ENCODE results near the gene LPP. TPM values are rescaled to one million over a fixed set of nuclear protein-coding genes. Genes with fewer than 3 reads are reported as not detected.

LPP gene
- total RNA-seq, 1 donor = 77.4 TPM

- DNase-seq (ENCODE audit: insufficient read length, low spot score, missing footprints) = no peak
- no peak for TF ChIP-seq CTCF (IDR thresholded peaks at IDR 0.05; ENCODE audit: extremely low read depth, low read depth, low read length)
- H3K4me2 ChIP-seq (ENCODE audit: insufficient read depth, low read length) = no peak overlapping the region
- peaks cover 7% of the 10 kb centered on the region for H3K79me2 ChIP-seq (ENCODE audit: insufficient read depth, low read length)
- peaks cover 2% of the 10 kb centered on the region for H4K20me1 ChIP-seq (ENCODE audit: insufficient read depth, low read length)
- no peak overlapping the region for H2AFZ ChIP-seq (ENCODE audit: low read length)
- H3K36me3 ChIP-seq (ENCODE audit: insufficient read depth, low read length) = no peaks in the 10 kb centered on the region
- peaks cover 4% of the 10 kb centered on the region for H3K4me1 ChIP-seq (ENCODE audit: insufficient read depth, low read length)
- no peak overlapping the region for H3K27ac ChIP-seq (ENCODE audit: low read depth, low read length)
- no peaks in the 10 kb centered on the region for H3K27me3 ChIP-seq (ENCODE audit: insufficient read depth, low read length)
- no peak overlapping the region for H3K4me3 ChIP-seq (ENCODE audit: insufficient read depth, low read length)
- H3K9me3 ChIP-seq (ENCODE audit: low read depth, low read length) = no peaks in the 10 kb centered on the region
Observed at GRCh38 chr3:188780193-188781147, 626.5 kb downstream of the LPP start.

DNA sequence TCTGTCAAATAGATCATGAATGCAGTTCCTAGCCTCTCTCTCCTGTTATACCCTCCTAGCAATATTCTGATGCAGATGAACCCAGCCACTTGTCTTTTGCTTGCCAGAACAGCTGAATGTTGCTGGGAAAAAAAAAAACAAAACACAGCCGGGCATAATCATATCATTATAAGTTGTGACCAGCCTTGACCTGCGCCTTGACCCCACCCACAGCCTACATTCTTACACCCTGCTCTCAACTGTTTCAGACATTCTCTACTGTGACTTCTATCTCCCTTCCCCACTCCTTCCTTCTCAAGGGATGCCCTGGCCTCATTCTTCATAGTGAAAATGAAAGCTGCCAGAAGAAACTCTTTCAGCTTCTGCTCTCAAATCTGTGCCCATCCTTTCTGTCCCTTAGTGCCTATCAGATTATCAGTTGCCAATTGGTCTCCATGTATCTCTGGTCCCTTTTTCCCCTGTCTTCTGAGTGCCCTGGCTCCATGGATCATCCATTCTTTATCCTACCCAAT, 628.7 kb downstream of the LPP start:
- Histone ChIP-seq H3K36me3 (ENCODE audit: insufficient read depth, low read length) (no peaks in the 10 kb centered on the region), H3K4me3 (ENCODE audit: insufficient read depth, low read length) (no peak overlapping the region), H2AFZ (ENCODE audit: low read length) (no peak overlapping the region), H3K79me2 (ENCODE audit: insufficient read depth, low read length) (peaks cover 6% of the 10 kb centered on the region), H3K27ac (ENCODE audit: low read depth, low read length) (no peak overlapping the region), H3K27me3 (ENCODE audit: insufficient read depth, low read length) (no peaks in the 10 kb centered on the region), H3K9me3 (ENCODE audit: low read depth, low read length) (no peaks in the 10 kb centered on the region), H4K20me1 (ENCODE audit: insufficient read depth, low read length) (peaks cover 2% of the 10 kb centered on the region), H3K4me2 (ENCODE audit: insufficient read depth, low read length) (no peak overlapping the region), H3K4me1 (ENCODE audit: insufficient read depth, low read length) (no peaks in the 10 kb centered on the region)
- no peak for DNase-seq (ENCODE audit: insufficient read length, low spot score, missing footprints)
- no peak for TF ChIP-seq CTCF (IDR thresholded peaks at IDR 0.05; ENCODE audit: extremely low read depth, low read depth, low read length)

GRCh38 chr3:188786424-188786823, 632.5 kb downstream of the LPP start:
- DNase-seq (ENCODE audit: insufficient read length, low spot score, missing footprints) = no peak

More at GRCh38 chr3:188786424-188786823, 632.5 kb downstream of the LPP start:
- no peak overlapping the region for H3K4me2 ChIP-seq (ENCODE audit: insufficient read depth, low read length)
- TF ChIP-seq CTCF (IDR thresholded peaks at IDR 0.05; ENCODE audit: extremely low read depth, low read depth, low read length) = no peak
- H3K36me3 ChIP-seq (ENCODE audit: insufficient read depth, low read length) = no peaks in the 10 kb centered on the region
- H4K20me1 ChIP-seq (ENCODE audit: insufficient read depth, low read length) = no peaks in the 10 kb centered on the region
- peaks cover 15% of the 10 kb centered on the region for H3K4me1 ChIP-seq (ENCODE audit: insufficient read depth, low read length)
- no peak overlapping the region for H3K4me3 ChIP-seq (ENCODE audit: insufficient read depth, low read length)
- H3K27me3 ChIP-seq (ENCODE audit: insufficient read depth, low read length) = no peaks in the 10 kb centered on the region
- H3K9me3 ChIP-seq (ENCODE audit: low read depth, low read length) = no peaks in the 10 kb centered on the region
- no peak overlapping the region for H3K27ac ChIP-seq (ENCODE audit: low read depth, low read length)
- H3K79me2 ChIP-seq (ENCODE audit: insufficient read depth, low read length) = peaks cover 8% of the 10 kb centered on the region
- H2AFZ ChIP-seq (ENCODE audit: low read length) = no peak overlapping the region
